Measurements from ENCODE around the gene CAMK4.

CAMK4 gene

GRCh38 chr5:111447099-111447498, 222.9 kb downstream of the CAMK4 start:
- no peak for DNase-seq

DNA sequence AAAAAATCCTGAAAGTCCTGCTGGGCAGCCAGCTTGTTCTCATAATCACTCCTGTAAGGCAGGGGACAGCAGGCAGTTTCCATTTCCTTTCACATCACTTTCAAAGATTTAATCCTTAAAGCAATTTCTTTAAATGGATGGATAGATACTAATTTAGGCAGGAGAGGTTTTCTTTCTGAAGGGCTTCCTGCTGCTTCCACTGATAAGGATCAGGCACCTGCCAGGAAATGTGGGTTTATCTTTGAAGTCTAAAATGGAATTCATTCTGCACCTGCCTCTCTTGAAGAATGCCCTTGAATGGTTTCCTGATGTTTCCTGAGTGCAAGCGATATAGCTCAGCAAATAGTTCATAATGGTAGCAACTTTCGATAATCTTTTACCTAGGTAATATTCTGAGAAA, 223.6 kb downstream of the CAMK4 start:
- DNase-seq = no peak

DNA sequence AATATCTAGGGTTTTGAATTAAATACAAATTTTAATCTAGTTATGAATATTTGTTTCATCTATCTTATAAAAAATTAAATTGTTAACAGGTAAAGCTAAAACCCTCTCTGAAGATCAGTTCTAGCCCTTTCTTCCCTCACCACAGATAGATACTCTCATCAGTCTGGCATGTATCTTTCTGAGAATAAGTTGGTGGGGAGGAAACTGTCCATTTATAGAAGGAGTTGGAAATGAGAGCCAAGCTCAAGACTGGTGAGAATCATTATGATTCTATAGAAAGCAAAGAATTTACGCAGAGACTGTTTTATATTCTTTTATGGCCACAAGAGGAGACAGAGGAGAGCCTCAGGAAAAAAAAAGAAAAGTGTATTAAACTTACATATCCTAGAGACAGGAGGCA, 229.1 kb downstream of the CAMK4 start:
- no peak for DNase-seq

- DNase-seq = no peak
Measured at GRCh38 chr5:111453747-111454146, 229.6 kb downstream of the CAMK4 start.

DNA sequence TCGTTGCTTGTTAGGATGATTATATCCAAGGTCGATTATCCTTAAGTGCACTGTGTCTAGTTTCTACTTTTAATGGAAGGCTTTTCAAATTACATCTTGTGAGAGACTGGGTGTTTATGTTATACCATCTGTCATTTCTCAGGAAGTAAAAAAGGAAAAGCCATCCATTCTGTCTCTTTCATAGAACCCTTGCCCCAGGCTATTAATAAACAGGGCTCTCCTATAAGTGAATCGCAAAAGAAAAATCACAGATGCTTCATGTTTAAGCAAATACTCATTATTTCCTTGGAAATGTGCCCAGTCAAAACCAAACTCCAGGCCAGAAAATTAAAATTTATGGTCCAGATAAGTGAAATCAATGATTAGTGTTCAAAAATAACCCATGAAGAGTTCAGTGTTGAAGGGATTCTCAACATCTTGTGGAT, 230.0 kb downstream of the CAMK4 start:
- no peak for DNase-seq

DNA sequence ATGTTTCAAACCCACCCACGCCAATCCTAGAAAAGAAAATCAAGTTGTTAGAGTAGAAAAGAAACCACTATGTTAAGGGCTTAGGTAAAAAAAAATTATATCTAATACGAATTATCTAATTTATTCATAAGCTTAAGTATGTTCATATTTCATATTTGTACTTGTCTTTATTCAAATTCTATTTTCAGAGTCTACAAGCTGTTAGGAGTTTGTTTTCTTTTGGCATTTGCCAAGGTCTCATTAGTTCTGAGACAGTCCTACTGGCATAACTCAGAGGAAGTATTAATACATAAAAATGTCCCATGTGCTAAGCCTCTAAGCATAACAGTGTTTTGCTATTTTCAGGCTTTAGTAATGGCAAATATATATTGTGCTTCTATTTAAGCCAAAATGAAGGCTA, 230.6 kb downstream of the CAMK4 start:
- no peak for DNase-seq

- no peak for DNase-seq
Measured at GRCh38 chr5:111461255-111461671, 237.1 kb downstream of the CAMK4 start.

GRCh38 chr5:111461934-111462333, 237.8 kb downstream of the CAMK4 start:
- no peak for DNase-seq

- no peak for DNase-seq
Measured at GRCh38 chr5:111463311-111463710, 239.1 kb downstream of the CAMK4 start.

DNA sequence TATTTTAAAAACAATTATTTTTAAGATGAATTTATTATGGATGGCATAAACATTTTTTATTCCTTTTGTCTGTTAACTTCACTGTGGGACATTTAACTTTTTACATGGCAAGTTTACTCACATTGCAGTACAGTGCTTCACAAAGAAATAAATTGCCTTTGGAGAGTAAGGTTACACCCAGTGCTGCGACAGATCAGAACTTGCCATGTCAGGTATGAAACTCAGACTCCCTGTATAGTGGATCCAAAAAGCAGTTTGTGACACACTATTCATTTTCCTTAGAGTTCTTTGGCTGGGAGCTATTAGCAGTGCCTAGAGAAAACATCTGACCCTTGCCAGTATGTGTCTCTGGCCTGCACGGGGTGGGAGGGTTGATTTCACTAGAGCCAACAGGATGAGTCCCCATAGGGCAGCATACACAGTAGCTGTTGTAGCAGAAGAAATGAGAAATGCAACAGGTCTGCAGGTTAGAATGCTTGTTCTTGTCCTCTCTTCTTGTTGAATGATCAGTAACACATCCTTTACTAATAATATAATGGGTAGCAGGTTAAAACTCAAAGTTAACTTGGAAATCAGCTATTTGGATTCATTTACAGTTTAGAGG, 245.2 kb downstream of the CAMK4 start:
- DNase-seq = no peak

GRCh38 chr5:111469903-111470302, 245.7 kb downstream of the CAMK4 start:
- no peak for DNase-seq

DNA sequence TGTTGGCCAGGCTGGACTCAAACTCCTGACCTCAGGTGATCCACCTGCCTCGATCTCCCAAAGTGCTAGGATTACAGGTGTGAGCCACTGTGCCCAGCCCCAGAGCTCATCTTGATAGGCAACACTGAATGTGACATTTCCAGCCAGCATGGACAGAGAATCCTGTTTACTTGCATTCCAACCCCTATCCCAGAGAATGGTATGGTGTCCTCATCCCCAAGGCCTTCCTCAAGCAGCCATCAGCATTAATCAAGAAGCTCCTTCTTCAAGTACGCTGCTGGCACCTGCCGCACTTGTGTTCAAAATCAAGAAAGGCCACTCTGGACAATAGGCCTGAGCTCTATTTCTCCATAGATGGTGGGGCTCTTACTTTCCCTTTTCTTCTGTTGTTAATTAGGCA, 247.9 kb downstream of the CAMK4 start:
- DNase-seq = no peak

GRCh38 chr5:111472579-111472978, 248.4 kb downstream of the CAMK4 start:
- DNase-seq = peak; percentile 13

- DNase-seq = no peak
Measured at GRCh38 chr5:111478266-111478665, 254.1 kb downstream of the CAMK4 start.

GRCh38 chr5:111478898-111479297, 254.7 kb downstream of the CAMK4 start:
- no peak for DNase-seq

GRCh38 chr5:111480346-111480745, 256.2 kb downstream of the CAMK4 start:
- no peak for DNase-seq

DNA sequence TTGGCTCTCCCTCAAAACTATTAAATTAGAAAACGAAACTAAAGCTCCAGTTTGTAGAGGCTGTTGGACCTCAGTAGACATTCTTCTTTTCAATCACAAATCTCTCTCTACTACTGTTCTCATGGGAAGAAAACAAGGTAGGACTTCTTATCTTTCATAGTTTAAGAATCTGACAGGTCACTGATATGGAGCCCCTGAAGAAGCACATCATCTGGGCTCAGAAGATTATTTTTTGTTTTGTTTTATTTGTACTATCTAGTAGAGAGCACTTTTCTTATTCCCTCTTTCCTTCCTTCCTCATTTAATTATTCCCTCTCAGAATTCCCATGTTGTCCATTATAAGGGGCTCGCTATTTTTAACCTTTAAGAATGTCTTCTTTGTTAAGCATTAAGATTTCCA, 261.9 kb downstream of the CAMK4 start:
- no peak for DNase-seq

DNA sequence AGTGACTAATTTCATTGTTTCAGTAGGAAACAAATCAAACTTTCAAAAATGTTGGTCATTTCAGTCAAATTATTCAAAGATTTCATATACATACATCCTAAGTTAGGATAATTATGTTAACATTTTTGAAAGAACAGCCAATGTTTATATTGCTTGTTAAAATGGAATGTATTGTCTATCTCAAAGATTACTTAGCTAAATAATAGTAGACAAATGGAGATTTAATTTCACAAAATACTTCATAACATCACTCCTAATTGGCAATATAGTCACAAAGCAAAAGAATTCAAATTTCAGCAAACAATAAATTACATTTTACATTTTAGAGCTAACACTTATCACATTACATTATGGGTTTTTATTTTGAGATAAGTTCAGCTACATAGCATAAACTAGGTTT, 262.7 kb downstream of the CAMK4 start:
- DNase-seq = no peak

- DNase-seq = no peak
Measured at GRCh38 chr5:111488353-111488752, 264.2 kb downstream of the CAMK4 start.

- no peak for DNase-seq
Measured at GRCh38 chr5:111493031-111493430, 268.8 kb downstream of the CAMK4 start.

- DNase-seq = no peak
Measured at GRCh38 chr5:111494355-111494999, 270.3 kb downstream of the CAMK4 start.

DNA sequence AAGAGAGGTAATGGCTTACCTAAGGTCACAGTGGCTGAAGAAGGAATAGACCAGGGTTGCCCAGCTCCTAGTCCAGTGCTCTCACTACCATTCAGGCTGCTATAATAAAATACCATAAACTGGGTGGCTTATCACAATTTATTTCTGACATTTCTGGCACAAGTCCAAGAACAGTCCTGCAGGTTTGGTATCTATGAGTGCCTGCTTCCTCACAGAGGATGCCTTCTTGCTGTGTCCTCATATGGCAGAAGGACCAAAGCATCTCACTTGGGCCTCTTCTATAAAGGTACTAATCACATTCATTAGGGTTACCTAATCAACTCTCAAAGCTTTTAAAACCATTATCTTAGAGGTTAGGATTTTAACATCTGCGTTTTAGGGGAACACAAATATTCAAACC, 271.0 kb downstream of the CAMK4 start:
- DNase-seq = no peak

DNA sequence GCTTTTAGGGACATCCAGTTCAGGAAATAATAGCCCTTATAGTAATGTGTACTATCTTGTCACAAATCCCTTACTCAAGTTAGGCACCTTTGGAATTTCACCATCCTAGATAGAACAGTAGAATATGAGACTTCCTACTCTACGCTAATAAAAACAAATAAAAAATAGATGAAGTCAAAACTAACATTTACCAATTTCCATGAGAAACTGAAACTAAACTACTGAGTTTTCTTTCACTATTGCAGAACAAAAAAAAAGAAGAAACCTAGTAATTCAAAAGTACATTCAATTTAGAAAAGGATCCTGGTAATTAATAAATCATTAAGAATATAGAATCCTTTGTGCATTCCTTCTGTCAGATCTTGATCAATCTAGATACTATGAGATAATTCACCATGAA, 274.2 kb downstream of the CAMK4 start:
- DNase-seq = no peak

- no peak for DNase-seq
Measured at GRCh38 chr5:111502956-111503355, 278.8 kb downstream of the CAMK4 start.

DNA sequence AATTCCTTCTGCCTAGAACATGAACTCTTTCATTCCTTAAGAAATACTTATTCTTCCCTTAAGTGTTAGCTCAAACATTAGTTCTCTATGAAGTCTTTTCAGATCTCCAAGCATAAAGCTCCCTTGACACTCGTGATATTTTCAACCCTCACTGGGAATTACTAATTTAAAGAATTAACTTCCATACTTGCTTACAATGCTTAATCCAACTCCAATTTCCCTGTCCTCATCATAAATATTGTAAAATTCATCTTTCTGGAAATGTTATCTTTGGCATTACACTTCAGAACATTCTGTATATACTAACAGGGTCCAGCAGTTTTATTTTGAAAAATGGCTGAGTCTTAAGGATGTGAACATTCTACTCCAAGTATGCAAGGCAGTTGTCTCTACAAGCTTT, 280.9 kb downstream of the CAMK4 start:
- DNase-seq = no peak
